H1 (cell line): ENCODE data around the gene PDE6D.

ENCODE experiments used
- BRCA1 ChIP-seq: IDR thresholded peaks from 2 replicates; pipeline ENCODE4 v1.6.1; 2012; ENCODE audit warnings: low read depth, low read length, improper control_type of control experiment
- CEBPB ChIP-seq: IDR thresholded peaks from 2 replicates; pipeline ENCODE4 v1.6.1; 2012; ENCODE audit warnings: low read depth, low read length
- CREB1 ChIP-seq: IDR thresholded peaks from 2 replicates; pipeline ENCODE4 v1.6.1; 2012; ENCODE audit warnings: inconsistent platforms
- POLR2AphosphoS5 ChIP-seq: IDR thresholded peaks from 2 replicates; pipeline ENCODE4 v1.6.1; 2011; ENCODE audit warnings: low read depth, low read length
- TF ChIP-seq, protein P1 (sequence below), 3 experiments: IDR thresholded peaks; 1 replicate in 2 of 3; 2 replicates in 1 of 3; pipeline versions ENCODE4 v1.5.1 to v1.6.1; 2011; ENCODE audit warnings: low read length in 3 of 3, mild to moderate bottlenecking in 3 of 3, inconsistent platforms in 2 of 3, low read depth in 1 of 3, moderate library complexity in 1 of 3; ENCODE audit not compliant: insufficient read depth in 1 of 3; ENCODE audit errors: control extremely low read depth in 1 of 3
- TF ChIP-seq, protein P2 (sequence below): IDR thresholded peaks from 2 replicates; pipeline ENCODE4 v1.6.1; 2012; ENCODE audit warnings: inconsistent platforms

DNA sequence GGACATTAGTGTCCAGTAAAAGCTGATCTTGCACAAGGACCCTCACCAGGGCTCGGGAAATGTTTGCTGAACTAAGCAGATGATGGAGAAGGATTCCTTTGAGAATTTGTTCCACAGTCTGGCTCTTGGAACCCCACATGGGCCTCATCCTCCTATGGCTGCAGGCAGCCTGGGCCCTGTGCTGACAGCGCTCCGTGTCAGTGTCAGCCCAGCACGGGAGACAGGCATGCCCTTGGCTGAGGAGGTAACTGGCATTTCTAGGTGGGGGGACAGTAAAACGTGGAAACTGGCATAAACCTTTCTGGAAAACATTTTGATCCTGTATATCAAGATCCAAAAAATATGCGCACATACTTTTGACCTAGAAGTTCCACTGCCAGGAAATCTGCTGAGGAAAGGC, 62.3 kb downstream of the PDE6D start:
- TF ChIP-seq CEBPB (no peak), POLR2AphosphoS5 (no peak), CREB1 (no peak), BRCA1 (no peak)
- TF ChIP-seq, protein P1, sequence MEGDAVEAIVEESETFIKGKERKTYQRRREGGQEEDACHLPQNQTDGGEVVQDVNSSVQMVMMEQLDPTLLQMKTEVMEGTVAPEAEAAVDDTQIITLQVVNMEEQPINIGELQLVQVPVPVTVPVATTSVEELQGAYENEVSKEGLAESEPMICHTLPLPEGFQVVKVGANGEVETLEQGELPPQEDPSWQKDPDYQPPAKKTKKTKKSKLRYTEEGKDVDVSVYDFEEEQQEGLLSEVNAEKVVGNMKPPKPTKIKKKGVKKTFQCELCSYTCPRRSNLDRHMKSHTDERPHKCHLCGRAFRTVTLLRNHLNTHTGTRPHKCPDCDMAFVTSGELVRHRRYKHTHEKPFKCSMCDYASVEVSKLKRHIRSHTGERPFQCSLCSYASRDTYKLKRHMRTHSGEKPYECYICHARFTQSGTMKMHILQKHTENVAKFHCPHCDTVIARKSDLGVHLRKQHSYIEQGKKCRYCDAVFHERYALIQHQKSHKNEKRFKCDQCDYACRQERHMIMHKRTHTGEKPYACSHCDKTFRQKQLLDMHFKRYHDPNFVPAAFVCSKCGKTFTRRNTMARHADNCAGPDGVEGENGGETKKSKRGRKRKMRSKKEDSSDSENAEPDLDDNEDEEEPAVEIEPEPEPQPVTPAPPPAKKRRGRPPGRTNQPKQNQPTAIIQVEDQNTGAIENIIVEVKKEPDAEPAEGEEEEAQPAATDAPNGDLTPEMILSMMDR (IDR thresholded peaks at IDR 0.05; ENCODE audit: control extremely low read depth in 1 of 3, insufficient read depth in 1 of 3, low read depth in 1 of 3, low read length in 3 of 3) = no peak
- TF ChIP-seq, protein P2, sequence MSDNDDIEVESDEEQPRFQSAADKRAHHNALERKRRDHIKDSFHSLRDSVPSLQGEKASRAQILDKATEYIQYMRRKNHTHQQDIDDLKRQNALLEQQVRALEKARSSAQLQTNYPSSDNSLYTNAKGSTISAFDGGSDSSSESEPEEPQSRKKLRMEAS = no peak
